COLO829 (cell line): ENCODE results near the gene SAA1.
"Not testable (repeated sequence)": the region's sequence is repeated elsewhere in the genome, so short reads cannot be mapped to it uniquely, and the experiment has no call there.

Experiments used
- DNase-seq: peaks from one replicate; pipeline ENCODE4 v3.0.0; 2012; ENCODE audit warnings: low spot score

The SAA1 gene

DNA sequence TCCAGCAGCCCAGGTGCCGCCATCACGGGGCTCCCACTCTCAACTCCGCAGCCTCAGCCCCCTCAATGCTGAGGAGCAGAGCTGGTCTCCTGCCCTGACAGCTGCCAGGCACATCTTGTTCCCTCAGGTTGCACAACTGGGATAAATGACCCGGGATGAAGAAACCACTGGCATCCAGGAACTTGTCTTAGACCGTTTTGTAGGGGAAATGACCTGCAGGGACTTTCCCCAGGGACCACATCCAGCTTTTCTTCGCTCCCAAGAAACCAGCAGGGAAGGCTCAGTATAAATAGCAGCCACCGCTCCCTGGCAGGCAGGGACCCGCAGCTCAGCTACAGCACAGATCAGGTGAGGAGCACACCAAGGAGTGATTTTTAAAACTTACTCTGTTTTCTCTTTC, at the start of gene SAA1:
TSS of gene SAA1 (plus strand) at position 316 of the 400 bp plus-strand sequence. CDS start 624 bp downstream, outside the sequence.
- DNase-seq = no peak

DNA sequence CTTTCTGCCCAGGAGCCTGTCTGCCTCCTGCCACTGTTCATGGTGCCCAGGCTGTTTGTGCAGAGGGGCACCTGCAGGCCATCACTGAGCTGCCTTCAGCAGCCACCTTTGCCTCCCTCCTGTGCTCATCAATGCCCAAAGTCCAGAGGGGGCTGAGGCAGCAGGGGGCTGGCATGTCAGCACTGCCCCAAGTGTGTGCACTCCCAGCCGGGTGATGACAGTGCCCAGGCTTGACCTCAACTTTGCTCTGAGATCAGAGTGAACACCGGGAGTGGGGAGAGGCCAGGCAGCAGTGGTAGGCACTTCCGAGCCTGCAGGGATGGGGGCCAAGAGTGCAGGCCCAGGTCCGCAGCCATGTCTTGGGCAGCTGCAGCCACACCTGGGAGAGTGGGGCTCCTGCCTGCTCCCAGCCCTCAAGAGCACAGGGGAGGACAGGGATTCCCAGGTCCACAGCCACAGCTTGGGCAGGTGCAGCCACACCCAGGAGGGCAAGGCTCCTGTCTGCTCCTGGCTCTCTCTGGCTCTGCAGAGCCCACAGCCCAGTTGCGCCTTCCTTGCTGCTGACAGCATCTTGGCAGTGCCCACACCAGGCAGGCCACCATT, 44.7 kb upstream of the SAA1 start:
- DNase-seq = no peak

DNA sequence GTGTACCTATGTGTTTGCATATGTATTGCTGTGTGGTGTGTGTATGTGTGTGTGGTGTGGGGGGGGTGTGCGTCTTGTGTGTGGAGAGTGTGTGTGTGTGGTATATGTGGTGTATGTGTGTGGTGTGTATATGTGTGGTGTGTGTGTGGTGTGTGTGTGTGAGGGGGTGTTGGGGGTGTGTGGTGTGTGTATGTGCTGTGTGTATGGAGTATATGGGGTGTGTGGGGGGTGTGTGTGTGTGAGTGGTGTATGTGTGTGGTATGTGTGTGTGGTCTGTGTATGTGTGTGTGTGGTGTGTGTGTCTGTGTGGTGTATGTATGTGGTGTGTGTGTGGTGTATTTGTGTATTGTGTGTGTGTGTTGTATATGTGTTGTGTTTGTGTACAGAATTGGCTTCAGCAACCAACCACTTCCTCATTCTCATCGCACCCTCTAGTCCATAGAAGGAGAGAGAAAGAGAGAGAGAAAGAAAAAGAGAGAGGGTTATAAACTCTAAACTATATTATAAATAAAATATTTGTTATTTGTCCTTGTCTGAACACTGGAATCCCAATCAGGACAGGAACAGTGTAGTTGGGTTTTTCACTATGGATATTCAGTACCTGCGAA, 43.1 kb upstream of the SAA1 start:
- DNase-seq = no peak

DNA sequence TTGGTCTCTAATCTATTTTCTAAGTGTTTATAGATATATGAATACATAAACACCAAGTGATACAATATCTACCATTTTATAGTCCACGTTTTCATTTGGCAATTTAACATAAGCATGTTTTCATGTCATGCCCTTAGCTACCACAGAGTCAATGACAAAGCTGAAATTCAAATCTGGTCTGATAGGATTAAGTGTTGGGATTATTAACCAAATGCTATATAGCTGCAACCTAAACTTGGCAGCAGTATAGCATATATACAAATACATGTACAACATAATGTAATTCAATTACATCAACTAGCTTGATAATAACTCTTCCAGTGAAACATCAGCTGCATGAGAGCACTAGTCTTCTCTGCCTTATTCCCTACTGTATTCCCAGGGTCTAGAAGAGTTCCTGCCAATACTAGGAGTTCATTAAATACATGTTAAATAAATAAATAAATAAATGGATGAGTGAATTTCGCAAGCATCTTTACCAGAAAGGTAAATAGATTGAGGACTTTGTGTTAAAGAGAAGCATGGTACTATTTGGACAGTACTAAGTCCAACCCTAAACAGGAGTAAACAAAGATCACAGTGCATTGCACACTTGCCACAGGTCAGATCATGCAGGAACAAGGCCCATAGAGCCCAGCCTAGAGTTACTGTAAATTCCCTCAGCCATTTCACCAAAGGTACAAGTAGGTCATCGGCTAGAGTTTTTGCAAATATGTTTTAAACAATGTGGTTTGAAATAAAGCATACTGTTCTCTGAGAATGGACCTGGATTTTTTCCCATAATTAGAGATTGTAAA, 42.3 kb upstream of the SAA1 start:
- no peak for DNase-seq

DNA sequence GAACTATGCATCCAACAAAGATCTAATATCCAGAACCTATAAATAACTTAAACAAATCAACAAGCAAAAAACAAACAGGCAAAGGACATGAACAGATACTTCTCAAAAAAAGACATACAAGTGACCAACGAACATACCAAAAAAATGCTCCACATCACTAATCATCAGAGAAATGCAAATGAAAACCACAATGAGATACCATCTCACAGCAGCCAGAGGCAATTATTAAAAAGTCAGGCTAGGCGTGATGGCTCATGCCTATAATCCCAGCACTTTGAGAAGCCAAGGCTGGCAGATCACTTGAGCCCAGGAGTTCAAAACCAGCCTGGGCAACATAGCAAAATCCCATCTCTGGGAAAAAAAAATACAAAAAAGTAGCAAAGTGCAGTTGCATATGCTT, 40.2 kb upstream of the SAA1 start:
- no peak for DNase-seq

DNA sequence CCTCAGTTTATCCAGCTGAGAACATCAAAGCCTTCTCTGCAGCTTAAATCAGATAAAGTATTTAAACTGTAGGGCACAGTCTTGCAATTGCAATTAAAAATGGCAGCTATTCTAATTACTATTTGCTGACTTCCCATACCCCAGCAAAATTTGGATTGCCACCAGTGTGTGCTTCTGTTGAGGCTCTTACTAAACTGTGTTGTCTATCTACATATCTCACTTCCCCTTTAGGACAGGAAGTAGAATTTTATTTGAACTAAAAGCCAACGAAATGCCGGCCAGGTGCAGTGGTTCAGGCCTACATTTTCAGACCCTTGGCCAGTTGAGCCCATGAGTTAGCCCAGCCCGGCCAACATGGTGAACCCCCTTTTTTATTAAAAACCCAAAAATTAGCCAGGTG, 36.6 kb upstream of the SAA1 start:
- DNase-seq = no peak

DNA sequence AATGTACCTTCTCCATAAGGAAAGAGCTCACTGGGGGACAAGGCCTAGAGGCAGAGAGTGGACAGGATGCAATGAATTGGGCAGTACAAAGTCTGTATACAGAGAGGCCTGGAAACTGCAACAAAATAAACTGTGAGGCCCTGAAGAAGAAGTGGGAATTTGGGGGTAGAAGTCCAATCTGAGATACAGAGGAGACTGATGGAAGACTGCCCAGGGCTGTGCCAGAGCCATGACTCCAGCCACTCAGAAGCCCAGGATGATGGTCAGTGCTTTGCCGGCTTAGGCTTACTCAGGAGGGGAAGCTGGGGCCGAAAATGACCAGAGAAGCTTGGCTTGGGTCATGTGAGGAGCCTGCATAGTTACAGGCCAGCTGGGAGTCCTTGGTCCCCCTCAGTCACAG, 35.2 kb upstream of the SAA1 start:
- DNase-seq = no peak

DNA sequence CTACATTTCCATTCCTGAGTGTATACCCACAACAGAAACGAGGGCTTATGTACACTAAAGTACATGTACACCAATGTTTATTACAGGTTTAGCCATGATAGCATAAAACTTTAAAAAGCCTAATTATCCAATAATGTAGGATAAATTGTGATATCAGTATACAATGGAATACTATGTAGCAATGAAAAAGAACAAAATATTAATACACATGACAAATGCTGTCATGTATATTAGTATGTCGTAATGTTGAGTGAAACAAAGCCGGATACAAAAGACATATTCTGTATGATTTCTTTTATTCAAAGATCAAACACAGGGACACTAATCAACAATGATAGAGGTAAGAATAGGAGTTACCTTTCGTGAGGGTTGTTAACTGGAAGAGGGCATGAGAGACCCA, 32.2 kb upstream of the SAA1 start:
- DNase-seq = no peak

DNA sequence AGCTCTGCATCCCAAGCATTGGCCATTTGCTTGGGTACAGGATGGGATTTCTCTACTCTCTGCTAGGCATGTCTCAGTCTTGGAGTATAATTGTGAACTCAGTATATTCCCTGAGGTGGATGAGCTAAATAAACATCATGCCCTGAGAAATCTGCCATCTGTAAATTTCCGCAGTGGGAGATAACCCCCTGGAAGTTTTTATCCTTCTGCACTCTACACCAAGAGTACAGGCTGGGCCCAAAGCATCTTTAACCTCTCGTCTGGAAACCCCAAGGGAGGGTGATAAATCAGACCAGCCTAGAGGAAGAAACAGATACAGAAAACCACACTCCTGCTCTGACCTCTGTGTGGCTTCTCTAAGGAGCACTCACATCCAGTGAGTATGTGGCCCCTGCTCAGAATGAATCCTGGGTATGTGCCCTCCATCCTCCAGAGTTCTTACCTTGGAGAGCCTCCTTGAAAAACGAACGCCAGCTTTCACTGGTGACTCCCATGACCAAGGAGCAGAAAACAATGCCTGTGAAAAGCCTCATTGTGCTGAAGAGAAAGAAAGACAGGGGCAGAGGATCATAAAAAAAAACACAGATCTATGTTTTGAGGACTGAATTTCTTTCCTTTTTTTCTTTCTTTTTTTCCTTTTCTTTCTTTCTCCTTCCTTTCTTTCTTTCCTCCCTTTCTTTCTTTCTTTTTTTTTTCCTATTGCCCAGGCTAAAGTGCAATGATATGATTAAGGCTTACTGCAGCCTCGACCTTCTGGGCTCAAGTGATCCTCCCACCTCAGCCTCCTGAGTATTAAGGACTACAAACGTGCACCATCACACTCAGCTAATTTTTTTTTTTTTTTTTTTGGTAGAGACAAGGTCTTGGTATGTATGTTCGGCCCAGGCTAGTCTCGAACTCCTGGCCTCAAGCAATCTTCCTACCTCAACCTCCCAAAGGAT, 30.4 kb upstream of the SAA1 start:
- no peak for DNase-seq

DNA sequence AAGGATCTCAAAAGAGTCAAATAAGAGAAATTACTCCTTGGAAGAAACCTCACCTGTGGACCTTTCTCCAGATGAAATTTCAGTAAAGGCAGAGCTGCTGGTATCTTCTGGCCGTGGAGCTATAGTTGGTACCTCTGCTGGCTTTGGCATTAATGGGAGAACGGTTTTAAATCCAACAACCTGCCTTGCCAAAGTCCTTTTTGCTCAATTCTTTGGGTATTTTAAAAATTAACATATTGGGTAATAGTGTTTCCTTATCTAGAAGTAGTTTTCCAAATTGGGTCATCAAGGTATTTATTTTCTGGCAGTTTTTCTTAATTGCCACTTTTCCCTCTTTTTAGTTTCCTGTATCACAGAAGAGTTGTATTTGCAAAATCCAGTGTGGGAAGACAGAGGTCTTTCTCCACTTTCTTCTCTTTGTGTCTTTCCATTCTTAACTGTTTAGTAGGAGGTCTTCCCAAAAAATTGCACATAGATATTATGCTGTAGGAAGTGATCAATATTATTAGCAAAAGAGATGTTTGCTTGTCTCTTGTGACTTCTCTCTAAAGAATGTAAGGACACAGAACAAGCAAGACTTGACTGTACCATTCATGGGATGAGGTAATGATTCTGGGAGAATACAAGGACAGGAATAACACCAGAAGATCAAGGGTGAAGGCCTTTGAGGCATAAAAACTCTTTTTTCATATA, 29.3 kb upstream of the SAA1 start, which contains the start of gene SAA4:
TSS of gene SAA4 (minus strand) at position 139 of the 693 bp plus-strand sequence. CDS start 876 bp downstream, outside the sequence.
- DNase-seq = no peak

DNA sequence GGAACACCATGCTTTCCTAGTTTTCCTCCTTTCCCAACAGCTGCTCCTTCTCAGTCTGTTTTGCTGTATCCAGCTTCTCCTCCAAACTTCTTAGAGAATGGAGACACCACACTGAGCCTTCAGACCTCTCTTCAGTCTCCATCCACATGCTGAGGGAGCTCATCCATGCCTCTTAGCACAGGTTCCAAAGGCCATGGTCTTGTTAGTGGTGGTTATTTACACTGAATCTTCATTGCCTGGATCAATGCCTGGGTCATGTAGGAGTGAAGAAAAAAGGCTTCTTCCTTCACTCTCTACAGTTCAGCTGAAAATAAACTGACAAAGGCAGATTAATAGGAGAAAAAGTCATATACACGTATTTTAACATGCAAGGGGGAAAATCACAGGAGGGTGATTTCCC, 26.4 kb upstream of the SAA1 start:
- DNase-seq = no peak

DNA sequence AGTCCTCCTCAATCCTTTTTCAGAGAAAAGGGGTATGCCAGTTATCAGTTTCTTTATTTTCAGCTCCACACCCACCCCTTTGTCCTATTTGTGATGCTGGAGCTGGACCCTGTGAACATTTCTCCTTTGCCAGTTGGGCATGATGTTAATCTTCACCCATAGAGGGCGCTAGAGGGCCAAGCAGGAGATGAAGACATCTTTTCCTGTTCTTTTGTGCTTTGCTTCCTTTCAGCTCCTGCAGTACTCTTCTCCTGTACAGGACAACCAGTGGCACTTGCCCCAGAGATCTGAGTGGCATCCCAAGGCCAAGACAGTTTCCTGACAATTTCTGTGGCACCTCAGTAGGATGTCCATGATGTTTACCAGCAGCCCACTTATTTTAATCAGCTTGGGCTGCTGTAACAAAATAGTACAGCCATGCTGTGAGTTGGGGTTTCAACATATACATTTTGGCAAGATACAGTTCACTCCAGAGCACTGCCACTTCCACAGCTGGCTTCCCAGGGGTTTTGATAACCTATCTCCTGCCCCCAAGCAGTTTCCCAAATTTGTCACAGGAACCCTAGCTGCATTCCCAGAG, 22.2 kb upstream of the SAA1 start:
- DNase-seq = peak; percentile 73

DNA sequence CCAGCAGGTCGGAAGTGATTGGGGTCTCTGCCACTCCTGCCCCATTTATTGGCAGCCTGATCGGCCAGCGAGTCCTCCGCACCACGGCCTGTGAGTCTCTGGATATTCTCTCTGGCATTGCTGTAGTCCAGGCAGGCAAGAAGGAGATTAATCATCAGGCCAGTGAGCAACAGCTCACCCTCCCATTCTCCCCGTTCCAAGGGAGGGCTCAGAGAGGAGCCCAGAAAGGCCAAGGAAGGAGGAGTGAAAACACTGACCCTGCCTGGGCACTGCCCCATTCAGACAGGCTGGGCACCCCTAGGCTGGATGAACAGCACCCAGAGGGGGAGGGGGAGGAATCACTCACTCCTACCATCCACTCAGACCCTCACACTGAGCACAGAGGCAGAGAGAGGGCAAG, 20.7 kb upstream of the SAA1 start:
- DNase-seq = no peak

DNA sequence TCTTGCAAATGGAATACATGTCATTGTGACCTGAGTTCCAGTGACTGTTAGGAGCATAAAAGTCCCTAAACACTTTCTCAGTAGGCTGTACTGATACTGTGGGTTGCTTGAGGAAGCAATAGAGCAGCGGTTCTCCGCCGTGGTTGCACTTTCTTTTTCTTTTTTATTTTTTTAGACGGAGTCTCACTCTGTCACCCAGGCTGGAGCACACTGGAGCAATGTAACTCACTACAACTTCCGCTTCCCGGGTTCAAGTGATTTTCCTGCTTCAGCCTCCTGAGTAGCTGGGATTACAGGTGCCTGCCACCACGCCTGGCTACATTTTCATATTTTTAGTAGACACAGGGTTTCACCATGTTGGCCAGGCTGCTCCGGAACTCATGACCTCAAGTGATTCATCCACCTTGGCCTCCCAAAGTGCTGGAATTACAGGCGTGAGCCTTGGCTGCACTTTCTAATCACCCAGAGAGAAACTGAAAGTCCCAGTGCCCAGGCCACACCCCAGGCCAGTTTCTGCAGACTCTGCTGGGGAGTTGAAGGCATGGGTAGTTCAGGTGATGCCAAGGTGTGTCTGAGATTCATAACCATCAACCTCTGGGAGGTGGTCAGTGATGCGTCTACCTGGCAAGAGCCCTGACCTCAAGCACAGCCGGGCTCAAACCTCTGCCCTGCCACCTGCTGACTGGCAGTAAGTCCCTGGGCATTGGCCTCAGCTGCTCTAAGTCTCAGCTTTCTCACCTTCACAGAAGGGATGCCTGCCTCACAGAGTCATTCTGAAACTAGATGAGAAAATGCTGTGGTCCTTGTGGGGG, 19.5 kb upstream of the SAA1 start:
- not testable (repeated sequence) for DNase-seq

DNA sequence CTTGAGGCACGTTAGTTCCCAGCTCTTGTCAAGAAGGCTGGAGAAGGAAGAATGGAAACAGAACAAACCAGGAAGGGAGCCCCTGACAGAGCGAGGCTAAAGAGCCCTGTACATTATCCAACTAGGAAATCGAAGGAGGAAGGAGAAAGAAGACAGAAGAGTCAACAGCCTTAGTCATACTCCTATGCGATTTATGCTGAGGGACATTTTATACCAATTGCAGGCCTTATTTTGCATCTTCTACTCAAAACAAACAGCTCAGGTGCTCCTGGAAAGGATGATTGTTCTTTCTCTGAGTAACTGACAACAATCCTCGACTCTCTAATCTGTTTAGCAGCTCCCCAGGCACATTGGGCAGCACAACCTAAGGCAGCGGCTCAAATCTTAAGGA, 18.9 kb upstream of the SAA1 start:
- not testable (repeated sequence) for DNase-seq

DNA sequence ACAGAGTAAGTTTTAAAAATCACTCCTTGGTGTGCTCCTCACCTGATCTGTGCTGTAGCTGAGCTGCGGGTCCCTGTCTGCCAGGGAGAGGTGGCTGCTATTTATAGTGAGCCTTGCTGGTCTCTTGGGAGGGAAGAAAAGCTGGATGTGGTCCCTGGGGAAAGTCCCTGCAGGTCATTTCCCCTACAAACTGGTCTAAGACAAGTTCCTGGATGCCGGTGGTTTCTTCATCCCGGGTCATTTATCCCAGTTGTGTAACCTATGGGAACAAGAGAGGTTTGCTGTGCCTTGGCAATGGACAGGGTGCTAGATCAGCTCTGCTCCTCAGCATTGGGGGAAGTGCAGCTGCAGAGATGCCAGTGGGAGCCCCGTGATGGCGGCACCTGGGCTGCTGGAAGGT, 17.5 kb upstream of the SAA1 start, which contains the start of gene SAA2:
TSS of gene SAA2 (minus strand) at position 108 of the 400 bp plus-strand sequence. CDS start 657 bp downstream, outside the sequence.
- no peak for DNase-seq

DNA sequence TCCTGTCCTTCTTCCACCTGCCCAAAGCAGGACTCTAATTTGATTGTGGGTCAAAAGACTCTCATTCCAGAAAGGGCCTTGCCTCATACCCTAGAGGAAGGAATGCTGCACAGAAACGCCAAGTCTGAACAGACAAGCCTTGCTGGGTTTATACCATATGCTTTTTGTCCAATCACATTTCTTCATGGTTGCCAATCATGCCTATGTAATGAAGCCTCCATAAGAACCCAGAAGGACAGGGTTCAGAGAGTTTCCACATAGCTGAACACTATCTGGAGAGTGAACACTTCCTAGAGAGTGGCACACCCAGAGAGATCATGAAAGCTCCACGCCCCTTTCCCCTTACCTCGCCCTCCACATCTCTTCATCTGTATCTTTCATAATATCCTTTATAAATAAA, 12.8 kb upstream of the SAA1 start:
- no peak for DNase-seq

DNA sequence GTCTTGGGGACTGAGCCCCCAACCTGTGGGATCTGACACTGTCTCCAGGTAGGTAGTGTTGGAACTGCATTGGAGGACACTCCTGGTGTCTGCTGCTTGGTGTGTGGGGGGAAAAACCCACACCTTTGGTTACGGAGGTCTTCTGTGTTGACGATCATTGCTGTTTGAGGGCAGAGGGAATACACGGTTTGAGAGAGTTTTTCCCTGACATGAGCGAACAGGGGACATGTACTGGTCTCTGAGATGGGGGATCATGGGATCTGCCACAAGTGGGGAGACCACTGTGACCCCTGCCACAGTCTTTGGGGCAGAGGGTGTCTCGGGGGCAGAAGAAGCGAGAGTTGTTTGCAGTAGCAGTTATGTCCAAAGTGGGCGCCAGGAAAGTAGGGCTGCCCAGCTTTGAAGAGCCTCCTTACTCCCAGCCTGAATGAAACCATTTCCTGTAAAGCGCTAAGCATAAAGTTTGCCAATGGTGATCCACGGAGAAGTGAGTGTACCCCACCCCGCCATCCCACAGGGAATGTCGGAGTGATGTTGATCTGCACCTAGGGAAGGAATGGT, 12.2 kb upstream of the SAA1 start:
- no peak for DNase-seq

DNA sequence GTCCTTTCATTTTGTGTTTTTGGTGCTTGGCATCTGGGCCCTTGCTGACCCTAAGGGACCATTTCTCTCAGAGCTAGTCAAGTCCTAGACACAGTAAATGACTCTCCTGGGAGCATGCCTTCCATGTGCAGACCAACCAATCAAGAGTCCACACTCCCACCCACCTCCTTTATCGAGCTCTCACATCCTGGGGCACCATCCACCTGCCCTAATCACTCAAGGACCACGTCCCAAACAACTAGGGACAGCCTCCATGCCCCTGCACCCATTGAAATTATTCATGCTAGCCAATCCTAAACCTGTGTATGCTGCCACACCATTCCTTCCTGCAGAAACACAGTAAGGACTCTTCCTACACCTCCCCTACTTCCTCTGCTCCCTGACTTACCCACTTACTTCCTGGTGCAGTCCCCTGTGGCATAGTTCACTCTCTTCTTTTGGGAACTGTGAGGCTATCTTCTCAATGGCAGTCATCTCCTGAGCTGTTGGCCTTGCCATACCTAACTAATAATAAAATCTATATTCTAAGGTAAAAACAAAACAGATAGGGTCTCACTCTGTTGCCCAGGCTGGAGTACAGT, 11.2 kb upstream of the SAA1 start:
- DNase-seq = no peak
